ENCODE results near the gene SCARF2. TPM values are rescaled to one million over a fixed set of nuclear protein-coding genes. Genes with fewer than 3 reads are reported as not detected.

Gene SCARF2
- total RNA-seq, 2 experiments from 2014 or later, result 1.1 to 1.2 TPM

DNA sequence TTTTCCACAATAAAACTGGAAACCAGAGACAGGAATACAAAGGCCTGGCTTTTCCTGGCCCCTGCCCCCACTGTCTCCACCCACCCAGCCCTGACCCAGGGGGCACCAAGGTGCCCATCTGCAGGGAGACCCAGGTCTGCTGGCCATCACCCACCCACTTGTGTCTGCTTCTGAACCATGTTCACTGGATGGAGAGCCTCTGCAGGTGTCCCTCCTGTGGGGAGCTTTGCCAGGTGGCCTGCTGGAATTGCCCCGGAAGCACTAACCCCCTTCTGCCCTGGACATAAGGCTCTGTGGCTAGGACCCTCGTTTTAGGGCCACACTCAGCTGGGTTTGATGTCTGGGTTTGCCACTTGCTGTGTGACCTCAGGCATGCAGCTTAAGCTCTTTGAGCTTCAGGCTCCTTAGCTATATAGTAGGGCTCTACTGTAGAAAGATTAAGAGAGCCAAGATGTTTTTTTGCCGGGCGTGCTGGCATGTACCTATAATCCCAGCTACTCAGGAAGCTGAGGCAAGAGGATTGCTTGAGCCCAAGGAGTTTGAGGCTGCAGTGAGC is 3.9 kb downstream of the SCARF2 start:
- H3K9me3 Mint-ChIP-seq, result no peaks in the 10 kb centered on the region
- H3K27me3 Mint-ChIP-seq, result peaks cover 74% of the 10 kb centered on the region
- H3K36me3 Mint-ChIP-seq (ENCODE audit: low read depth), result no peaks in the 10 kb centered on the region
- ChIA-PET POLR2A (no interaction called here), CTCF (interaction anchor here (2.3 kb wide), 1 partner anchor 15 kb away, joined by 7 read pairs; no protein-coding TSS in a partner anchor)
- DNase-seq, result no peak
- no peak overlapping the region for H3K4me3 Mint-ChIP-seq
- no peak overlapping the region for H3K27ac Mint-ChIP-seq
- peaks cover 23% of the 10 kb centered on the region for H3K4me1 Mint-ChIP-seq

DNA sequence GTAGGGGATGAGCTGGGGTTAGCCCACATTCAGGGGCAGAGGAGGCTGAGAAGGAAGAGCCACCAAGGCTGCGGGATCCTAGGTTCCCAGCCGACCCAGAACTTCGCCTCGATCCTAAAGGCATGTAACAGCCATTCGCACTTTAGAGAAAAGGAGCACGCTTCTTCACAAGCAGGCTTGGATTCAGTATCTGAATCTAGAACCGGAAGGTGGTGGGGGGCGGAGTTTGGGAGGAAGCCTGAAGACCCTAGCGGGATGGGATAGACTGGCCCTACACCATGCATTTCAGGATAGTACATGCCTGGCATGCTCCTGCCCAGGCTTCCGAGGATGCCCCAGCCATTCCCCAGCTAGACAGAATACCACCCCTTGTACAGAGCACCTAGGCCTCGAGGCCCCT is 4.4 kb downstream of the SCARF2 start:
- CTCF ChIA-PET, result interaction anchor here (2.3 kb wide), 1 partner anchor 15 kb away, joined by 7 read pairs; no protein-coding TSS in a partner anchor
- no peak for DNase-seq

GRCh38 chr22:20432244-20432686 is 5.4 kb downstream of the SCARF2 start:
- DNase-seq, result no peak
- Mint-ChIP-seq H3K9me3 (no peaks in the 10 kb centered on the region), H3K4me1 (peaks cover 22% of the 10 kb centered on the region), H3K4me3 (peak overlapping the region; percentile 13), H3K27me3 (peaks cover 74% of the 10 kb centered on the region), H3K36me3 (ENCODE audit: low read depth) (peaks cover 1% of the 10 kb centered on the region), H3K27ac (no peak overlapping the region)
- CTCF ChIA-PET, result interaction anchor here (0.6 kb wide), 1 partner anchor 12 kb away, joined by 3 read pairs; no protein-coding TSS in a partner anchor
- POLR2A ChIA-PET, result no interaction called here

More for the DNA sequence above, 4.4 kb downstream of the SCARF2 start:
- Mint-ChIP-seq H3K27me3 (peaks cover 72% of the 10 kb centered on the region), H3K4me3 (no peak overlapping the region), H3K4me1 (peaks cover 22% of the 10 kb centered on the region), H3K36me3 (ENCODE audit: low read depth) (no peaks in the 10 kb centered on the region), H3K9me3 (no peaks in the 10 kb centered on the region), H3K27ac (no peak overlapping the region)
- POLR2A ChIA-PET, result no interaction called here

- Mint-ChIP-seq H3K4me1 (peaks cover 16% of the 10 kb centered on the region), H3K36me3 (ENCODE audit: low read depth) (peaks cover 4% of the 10 kb centered on the region), H3K9me3 (no peaks in the 10 kb centered on the region), H3K27me3 (peaks cover 74% of the 10 kb centered on the region), H3K27ac (no peak overlapping the region), H3K4me3 (peak overlapping the region; percentile 36)
- DNase-seq, result no peak
- ChIA-PET POLR2A (no interaction called here), CTCF (interaction anchor here (0.5 kb wide), 1 partner anchor 43 kb away, joined by 3 read pairs; no protein-coding TSS in a partner anchor)
These were observed 6.0 kb downstream of the SCARF2 start for GRCh38 chr22:20431511-20432192.

DNA sequence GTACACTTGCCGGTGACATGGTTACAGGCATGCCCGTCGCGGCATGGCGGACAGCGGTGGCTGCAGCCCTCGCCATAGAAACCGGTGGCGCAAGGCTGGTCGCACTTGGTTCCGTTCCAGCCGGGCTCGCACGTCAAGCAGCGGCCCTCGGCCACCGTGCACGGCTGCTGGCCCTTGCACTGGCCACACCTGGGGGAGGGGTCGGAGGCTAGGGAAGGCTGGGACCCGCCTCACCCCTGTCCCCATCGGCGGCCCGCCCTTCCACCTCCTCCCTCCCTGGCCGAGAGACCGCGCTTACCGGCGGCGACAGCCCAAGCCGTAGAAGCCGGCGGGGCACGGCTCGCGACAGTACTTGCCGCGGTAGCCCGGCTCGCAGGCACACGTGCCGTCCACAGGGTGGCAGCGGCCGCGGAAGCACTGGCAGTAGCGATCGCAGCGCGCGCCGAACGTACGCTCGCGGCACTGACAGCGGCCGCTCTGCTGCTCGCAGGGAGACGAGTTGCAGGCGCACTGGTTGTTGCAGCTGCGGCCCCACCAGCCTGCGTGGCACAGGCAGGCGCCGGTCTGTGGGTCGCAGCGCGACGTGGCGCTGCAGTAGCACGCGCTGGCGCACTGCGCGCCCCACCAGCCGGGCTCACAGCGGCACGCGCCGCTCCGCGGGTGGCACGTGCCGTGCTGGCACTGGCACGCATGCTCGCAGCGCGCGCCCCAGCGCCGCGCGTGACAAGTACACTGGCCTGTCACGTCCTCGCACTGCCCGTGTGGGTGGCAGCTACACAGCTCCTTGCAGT is 6.7 kb downstream of the SCARF2 start:
- Mint-ChIP-seq H3K9me3 (no peaks in the 10 kb centered on the region), H3K4me3 (peak overlapping the region; percentile 43), H3K27me3 (peaks cover 75% of the 10 kb centered on the region), H3K27ac (no peak overlapping the region), H3K36me3 (ENCODE audit: low read depth) (peaks cover 4% of the 10 kb centered on the region), H3K4me1 (peaks cover 16% of the 10 kb centered on the region)
- DNase-seq, result peak; percentile 66
- CTCF ChIA-PET, result interaction anchor here (0.5 kb wide), 1 partner anchor 44 kb away, joined by 3 read pairs; no protein-coding TSS in a partner anchor
- POLR2A ChIA-PET, result no interaction called here

DNA sequence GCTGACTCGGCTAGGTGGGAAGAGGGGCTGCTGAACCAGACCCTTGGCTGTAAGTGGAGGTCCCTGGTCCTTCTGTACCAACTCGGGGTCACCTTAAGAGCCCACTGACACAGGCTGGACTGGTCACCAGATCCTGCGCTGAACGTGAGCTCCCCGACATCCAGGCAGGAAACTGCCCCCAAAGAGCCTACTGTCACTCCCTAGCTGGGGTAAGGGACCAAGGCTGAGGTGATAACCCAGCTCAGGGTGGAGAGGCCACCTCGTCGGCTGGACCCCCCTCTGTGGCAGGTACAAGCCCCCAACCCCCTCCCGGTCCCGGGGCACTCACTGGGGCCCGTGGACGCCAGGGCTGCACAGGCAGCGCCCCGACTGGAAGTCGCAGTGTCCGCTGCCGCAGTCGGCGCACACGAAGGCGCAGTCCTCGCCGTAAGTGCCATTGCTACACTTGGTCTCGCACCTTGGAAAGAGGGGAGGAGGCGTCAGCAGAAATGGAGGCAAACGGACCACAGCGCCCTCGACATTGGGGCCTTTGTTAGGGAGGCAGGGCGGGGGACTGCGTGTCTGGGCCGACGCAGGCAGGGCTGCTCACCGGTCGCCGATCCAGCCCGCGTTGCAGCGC is 7.4 kb downstream of the SCARF2 start:
- H3K4me3 Mint-ChIP-seq, result peak overlapping the region; percentile 43
- H3K27ac Mint-ChIP-seq, result no peak overlapping the region
- ChIA-PET CTCF (interaction anchor here (1.6 kb wide), 1 partner anchor 26 kb away, joined by 3 read pairs; no protein-coding TSS in a partner anchor), POLR2A (no interaction called here)
- peaks cover 4% of the 10 kb centered on the region for H3K36me3 Mint-ChIP-seq (ENCODE audit: low read depth)
- DNase-seq, result no peak
- H3K9me3 Mint-ChIP-seq, result no peaks in the 10 kb centered on the region
- peaks cover 16% of the 10 kb centered on the region for H3K4me1 Mint-ChIP-seq
- H3K27me3 Mint-ChIP-seq, result peaks cover 68% of the 10 kb centered on the region

DNA sequence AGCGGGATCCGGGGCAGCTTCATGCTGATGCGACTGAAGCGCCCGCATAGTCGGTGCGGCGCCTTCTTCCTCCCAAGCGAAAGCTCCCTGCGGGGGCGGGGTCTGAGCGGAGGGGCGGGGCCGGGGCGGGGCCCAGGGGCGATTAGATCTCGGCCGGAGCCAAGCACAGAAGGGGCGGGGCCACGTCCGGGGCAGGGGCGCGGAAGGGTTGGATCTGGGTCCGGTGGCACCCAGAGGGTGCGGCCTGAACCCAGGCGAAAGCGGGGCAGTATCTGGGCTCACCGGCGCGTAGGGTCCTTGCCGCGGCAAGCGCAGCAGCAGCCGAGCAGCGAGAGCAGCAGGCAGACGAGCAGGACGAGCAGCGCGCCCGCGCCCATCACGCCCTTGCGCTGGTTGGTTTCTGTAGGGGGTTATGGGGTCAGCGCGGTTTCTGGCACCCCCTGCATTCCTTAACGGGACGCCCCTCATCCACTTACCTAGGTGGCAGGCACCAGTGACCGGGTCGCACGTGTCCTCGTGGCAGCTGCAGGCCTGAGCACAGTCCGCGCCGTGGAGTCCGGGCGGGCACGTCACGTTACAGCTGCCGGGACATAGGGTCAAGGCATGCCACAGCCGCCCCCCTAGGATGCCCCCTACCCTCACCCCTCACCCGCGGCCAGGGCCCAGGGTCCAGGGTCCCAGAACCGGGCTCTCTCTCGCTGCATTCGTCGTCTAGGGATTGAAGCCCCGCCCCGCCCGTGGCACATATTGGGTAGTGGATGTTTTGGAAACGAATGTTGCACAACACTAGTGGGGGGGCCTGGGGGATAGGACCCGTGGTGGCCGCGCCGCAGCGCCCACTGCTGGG is 8.1 kb downstream of the SCARF2 start:
- H3K36me3 Mint-ChIP-seq (ENCODE audit: low read depth), result peaks cover 4% of the 10 kb centered on the region
- H3K4me1 Mint-ChIP-seq, result peaks cover 16% of the 10 kb centered on the region
- DNase-seq, result peak; percentile 85
- CTCF ChIA-PET, result interaction anchor here (0.9 to 1.6 kb wide), 2 partner anchors 11 to 27 kb away, joined by 3 to 5 read pairs; no protein-coding TSS in a partner anchor
- H3K4me3 Mint-ChIP-seq, result peak overlapping the region; percentile 45
- no peaks in the 10 kb centered on the region for H3K9me3 Mint-ChIP-seq
- peak overlapping the region; percentile 58 for H3K27ac Mint-ChIP-seq
- POLR2A ChIA-PET, result no interaction called here
- peaks cover 60% of the 10 kb centered on the region for H3K27me3 Mint-ChIP-seq

- Mint-ChIP-seq H3K4me1 (peaks cover 17% of the 10 kb centered on the region), H3K27ac (peak overlapping the region; percentile 58), H3K9me3 (no peaks in the 10 kb centered on the region), H3K27me3 (peaks cover 56% of the 10 kb centered on the region), H3K4me3 (peak overlapping the region; percentile 45), H3K36me3 (ENCODE audit: low read depth) (peaks cover 4% of the 10 kb centered on the region)
- ChIA-PET POLR2A (no interaction called here), CTCF (interaction anchor here (0.9 to 1.6 kb wide), 2 partner anchors 10 to 28 kb away, joined by 3 to 5 read pairs; no protein-coding TSS in a partner anchor)
- DNase-seq, result no peak
These were observed 8.9 kb downstream of the SCARF2 start for GRCh38 chr22:20428496-20429253.

GRCh38 chr22:20427945-20428417 is 9.6 kb downstream of the SCARF2 start:
- H3K9me3 Mint-ChIP-seq, result no peaks in the 10 kb centered on the region
- POLR2A ChIA-PET, result no interaction called here
- H3K4me1 Mint-ChIP-seq, result peaks cover 17% of the 10 kb centered on the region
- H3K27me3 Mint-ChIP-seq, result peaks cover 54% of the 10 kb centered on the region
- H3K27ac Mint-ChIP-seq, result no peak overlapping the region
- CTCF ChIA-PET, result interaction anchor here (0.5 to 1.8 kb wide), 3 partner anchors 7 to 136 kb away, joined by 3 to 10 read pairs (median 3); no protein-coding TSS in a partner anchor
- no peak for DNase-seq
- H3K36me3 Mint-ChIP-seq (ENCODE audit: low read depth), result peaks cover 4% of the 10 kb centered on the region
- H3K4me3 Mint-ChIP-seq, result no peak overlapping the region

GRCh38 chr22:20427104-20427944 is 10.3 kb downstream of the SCARF2 start:
- POLR2A ChIA-PET, result no interaction called here
- Mint-ChIP-seq H3K4me3 (peak overlapping the region; percentile 45), H3K36me3 (ENCODE audit: low read depth) (peaks cover 4% of the 10 kb centered on the region), H3K27me3 (peaks cover 50% of the 10 kb centered on the region), H3K27ac (no peak overlapping the region), H3K4me1 (peaks cover 15% of the 10 kb centered on the region), H3K9me3 (no peaks in the 10 kb centered on the region)
- CTCF ChIA-PET, result interaction anchor here (0.5 to 1.8 kb wide), 3 partner anchors 8 to 137 kb away, joined by 3 to 10 read pairs (median 3); no protein-coding TSS in a partner anchor
- DNase-seq, result no peak
